NCI-H2107 treated with DMSO at 0.1 percent for 48 hours (cell line): Measurements from ENCODE around the gene CCDC124.
"Not testable (repeated sequence)": the region's sequence is repeated elsewhere in the genome, so short reads cannot be mapped to it uniquely, and the experiment has no call there.

Source experiments
- DNase-seq: peaks from one replicate; lab custom pipeline; 2025; ENCODE audit not compliant: unreplicated experiment; lab: John Stamatoyannopoulos, UW

Gene CCDC124

GRCh38 chr19:17981611-17982010, 48.8 kb downstream of the CCDC124 start:
- DNase-seq: no peak

- DNase-seq: no peak
Measured at GRCh38 chr19:17982430-17982829, 49.6 kb downstream of the CCDC124 start.

DNA sequence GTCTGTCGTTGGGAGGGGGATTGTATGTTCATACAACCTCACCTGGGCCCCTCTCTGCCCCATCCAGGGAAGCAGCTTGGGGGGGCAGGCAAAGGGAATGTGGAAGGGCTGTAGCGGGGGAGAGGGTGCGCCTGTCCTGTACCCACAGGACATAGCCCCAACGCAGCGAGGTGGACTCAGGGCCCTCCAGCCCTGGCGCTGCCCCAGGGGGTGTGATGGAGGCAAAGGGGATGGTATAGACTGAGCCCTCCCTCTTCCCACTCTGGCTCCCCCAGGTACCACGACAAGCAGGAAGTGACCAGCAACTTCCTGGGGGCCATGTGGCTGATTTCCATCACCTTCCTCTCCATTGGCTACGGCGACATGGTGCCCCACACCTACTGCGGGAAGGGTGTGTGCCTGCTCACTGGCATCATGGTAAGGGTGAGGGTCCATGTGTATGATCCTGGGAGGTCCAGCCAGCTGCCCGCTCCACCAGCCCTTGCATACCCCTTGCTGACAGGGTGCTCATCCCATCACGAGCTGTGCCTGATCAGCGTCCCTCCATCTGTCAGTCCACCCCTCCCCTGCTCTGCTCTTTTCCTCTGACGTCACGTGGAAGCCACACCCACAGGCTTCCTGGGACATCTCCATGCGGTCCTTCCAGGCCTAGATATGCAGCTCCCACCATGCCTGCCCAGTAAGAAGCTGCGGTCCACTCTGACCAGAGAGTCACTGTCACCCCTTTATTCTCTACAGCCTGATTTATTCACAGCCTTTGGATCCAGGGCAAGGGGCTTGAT, 52.4 kb downstream of the CCDC124 start:
- DNase-seq: no peak

DNA sequence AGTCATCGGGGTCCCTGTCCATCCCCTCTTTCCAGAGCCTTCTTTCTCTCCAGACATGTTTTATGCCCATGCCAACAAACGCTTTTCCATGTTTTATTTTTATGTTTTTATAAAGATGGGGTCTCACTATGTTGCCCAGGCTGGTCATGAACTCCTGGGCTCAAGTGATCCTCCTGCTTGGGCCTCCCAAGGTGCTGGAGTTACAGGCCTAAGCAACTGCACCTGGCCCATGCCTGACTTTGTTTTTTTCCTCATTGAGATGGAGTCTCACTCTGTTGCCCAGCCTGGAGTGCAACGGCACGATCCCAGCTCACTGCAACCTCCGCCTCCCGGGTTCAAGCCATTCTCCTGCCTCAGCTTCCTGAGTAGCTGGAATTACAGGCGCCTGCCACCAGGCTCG, 53.8 kb downstream of the CCDC124 start:
- not testable (repeated sequence) for DNase-seq

GRCh38 chr19:17988161-17988560, 55.3 kb downstream of the CCDC124 start:
- no peak for DNase-seq

DNA sequence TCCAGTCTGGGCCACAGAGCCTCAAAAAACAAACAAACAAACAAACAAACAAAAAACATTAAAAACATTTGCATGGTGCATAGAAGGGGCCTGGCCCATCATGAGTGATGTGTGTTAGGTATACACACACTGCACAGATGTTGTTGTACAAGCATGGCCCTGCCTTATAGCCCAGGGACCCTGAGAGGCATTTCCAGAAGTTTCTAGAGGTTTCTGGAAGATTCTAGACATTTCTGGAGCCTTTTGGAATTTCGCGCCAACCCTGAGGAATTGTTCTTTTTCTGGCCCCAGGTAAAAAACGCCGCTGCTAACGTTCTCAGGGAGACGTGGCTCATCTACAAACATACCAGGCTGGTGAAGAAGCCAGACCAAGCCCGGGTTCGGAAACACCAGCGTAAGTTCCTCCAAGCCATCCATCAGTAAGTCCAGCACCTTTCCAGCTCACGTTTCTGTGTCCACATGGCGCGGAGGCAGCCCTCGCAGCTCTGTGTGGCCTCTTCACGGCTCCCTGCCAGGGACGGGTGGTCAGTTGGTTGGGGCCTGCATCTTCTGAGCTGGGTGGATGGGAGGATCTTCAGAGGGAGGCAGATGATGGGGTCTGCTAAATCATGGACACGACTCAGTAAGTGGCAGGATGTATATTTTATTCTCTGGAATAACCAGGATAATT, 56.7 kb downstream of the CCDC124 start:
- no peak for DNase-seq

- no peak for DNase-seq
Measured at GRCh38 chr19:17993076-17993813, 60.4 kb downstream of the CCDC124 start.
